NCI-H524 (cell line): Measurements from ENCODE around the gene FAM193B.
A peak's percentile ranks its signal among the peaks of the same experiment; 100 is the strongest.
"Not testable (repeated sequence)": the region's sequence is repeated elsewhere in the genome, so short reads cannot be mapped to it uniquely, and the experiment has no call there.

Experiments
- DNase-seq, 2 experiments: peaks; one replicate each; lab custom pipeline; 2025; lab: John Stamatoyannopoulos, UW

FAM193B gene

GRCh38 chr5:177537389-177538361, 16.7 kb downstream of the FAM193B start:
- no peak for DNase-seq

DNA sequence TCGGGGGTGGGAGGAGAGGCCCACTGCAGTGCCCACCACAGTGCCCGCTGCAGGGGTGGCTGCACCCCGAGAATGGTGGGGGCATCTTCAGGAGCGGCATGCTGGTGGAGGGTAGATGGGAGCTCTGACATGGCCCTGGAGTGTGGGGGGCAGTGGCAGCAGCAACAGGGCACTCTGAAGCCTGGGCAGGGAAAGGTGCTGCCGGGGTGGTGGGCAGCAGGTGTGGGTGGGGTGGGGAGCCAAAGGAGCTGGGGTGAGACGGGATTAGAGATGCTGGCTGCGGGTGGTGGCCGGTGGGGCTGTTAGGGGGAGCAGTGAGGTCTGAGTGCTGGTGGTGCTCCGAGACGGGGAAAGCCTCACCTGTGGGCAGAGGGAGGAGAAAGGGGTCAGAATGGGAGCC, 18.0 kb downstream of the FAM193B start:
- DNase-seq, result no peak

GRCh38 chr5:177535125-177535524, 19.2 kb downstream of the FAM193B start:
- no peak for DNase-seq

DNA sequence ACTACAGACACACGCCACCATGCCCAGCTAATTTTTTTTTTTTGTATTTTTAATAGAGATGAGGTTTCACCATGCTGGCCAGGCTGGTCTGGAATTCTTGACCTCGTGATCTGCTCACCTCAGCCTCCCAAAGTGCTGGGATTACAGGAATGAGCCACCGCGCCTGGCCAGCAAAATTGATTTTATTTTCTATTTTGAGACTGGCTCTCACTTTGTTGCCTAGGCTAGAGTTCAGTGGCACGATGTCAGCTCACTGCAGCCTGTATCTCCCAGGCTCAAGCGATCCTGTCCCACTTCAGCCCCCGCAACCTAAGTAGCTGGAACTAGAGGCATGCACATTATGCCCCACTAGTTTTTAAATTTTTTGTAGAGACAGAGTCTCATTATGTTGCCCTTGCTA, 19.9 kb downstream of the FAM193B start:
- not testable (repeated sequence) for DNase-seq

DNA sequence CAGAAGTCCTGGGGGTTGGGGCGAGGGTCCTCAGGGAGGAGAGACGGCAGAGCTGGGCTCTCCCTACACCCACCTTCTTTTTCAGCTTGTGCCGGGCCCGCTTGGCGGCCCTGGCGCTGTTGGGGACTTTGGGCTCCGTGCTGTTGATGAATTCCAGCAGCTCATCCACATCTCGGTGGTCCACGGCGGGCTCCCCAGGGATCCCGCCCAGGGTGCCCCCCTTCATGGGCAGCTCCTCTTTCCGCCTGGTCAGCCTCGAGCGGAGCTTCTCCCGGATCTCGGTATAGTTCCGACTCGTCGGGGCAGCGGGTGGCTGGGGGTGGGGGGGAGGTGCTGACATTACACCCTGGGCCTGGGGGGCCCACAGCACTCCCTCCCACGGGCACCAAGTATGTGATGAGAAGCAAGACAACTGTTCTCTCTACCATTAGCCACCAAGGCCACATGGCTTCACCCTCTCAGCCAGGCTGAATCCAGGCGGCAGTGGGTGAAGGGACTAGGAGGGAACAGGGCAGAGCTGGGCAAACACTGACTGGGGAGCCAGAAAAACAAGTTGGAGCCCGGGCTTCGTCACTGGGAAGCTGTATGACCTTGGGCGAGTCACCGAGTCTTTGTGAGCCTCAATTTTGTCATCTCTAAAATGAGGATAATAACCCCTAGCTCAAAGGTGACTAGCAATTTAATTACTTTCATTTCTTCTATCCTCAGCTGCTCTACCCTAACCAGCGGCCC, 23.0 kb downstream of the FAM193B start:
- no peak for DNase-seq

DNA sequence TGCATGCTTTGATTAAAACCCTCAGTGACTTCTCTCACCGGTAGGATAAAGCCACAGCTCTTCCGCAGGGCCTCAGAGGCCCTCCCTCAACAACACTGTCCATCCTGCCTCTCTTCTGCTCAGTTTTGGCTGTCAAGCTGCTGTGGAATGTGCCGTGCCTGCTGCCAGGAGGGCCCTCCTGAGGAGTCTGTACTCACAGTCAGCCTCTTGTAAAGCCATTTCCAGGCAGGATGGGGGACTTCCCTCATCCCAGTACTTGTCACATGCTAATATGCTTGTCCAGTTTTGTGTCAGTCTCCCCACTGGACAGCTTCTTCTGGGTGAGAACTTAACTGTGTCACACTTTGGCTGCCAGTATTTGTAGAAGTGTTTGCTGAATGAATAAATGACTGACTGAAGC, 23.7 kb downstream of the FAM193B start:
- no peak for DNase-seq

GRCh38 chr5:177529247-177530203, 24.8 kb downstream of the FAM193B start:
- DNase-seq, result no peak

- no peak for DNase-seq
Observed at GRCh38 chr5:177528631-177529030, 25.7 kb downstream of the FAM193B start.

DNA sequence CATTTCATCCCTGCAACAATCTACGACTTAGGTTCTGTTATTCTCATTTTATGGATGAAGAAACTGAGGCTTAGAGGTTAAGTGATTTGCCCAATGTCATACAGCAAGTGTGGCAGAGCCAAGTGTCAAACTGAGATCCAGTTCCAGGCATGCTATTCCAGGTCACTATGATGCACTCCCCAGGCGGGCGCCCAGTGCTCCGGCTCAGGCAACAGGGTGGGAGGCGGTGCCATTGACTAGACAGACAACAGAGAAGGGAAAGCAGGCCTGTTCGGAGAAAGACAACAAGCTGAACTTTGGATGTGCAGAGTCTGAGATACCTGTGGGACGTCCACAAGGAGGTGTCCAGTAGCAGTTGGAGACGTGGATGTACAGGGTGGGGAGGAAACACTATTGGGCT, 26.8 kb downstream of the FAM193B start:
- no peak for DNase-seq

DNA sequence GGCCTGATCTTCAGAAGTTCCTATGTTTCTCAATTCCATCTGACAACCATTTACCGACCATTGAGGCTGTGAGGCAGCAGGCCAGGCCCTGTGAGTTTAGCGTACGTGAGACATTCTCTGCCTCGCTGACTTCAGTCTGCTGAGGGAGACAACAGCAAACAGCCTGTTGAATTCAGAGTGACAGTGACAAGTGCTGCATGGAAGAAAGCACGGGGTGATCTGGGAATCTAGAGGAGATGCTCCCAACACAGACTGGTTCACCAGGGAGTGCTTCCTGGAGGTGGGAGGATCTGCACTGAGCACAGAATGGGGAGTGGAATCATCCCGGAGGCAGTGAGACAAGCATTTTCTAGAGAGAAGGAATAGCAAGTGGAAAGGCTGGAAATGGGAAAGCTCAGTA, 27.6 kb downstream of the FAM193B start:
- no peak for DNase-seq

- no peak for DNase-seq
Observed at GRCh38 chr5:177526191-177526590, 28.2 kb downstream of the FAM193B start.

GRCh38 chr5:177524941-177525655, 29.3 kb downstream of the FAM193B start:
- DNase-seq, result no peak

- DNase-seq, result no peak
Observed at GRCh38 chr5:177524539-177524900, 29.8 kb downstream of the FAM193B start.

DNA sequence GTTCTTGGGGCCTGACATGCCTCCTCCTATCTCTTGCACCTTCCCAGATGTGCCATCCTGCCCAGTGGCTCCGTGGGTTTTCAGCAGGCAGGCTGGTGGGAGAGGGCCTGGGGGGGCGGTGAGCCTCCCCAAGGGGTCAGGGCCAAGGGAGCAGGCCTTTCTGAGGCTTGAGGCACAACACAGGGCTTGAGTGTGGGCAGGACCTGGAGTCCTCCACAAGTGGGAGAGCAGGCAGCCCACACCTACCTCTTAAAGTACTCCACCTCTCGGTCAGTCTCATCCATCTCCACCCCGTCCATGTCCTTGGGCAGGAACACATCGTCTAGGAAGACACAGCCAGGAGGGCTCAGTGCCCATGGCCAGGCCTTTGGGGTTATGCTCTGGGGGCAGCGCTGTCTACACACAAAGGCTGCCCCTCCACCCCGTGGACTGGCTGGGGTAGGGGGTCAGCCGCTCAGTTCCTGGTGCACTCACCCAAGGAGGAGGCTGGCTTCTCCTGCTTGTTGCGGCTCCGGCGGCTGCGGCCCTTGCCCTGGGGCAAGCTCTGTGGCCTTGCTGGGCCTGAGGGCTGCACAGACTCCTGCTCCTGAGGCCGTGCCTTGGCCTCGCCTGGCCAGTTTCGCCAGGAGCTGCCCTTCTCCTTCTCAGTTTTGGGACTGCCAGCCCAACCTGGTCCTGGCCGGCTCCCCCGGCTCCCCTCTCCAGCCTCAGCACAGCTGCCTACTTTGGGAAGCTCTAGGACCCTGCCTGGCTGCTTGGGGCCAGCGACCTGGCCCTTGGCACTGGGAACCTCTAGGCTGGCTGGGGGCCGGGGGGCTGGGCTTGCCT, 30.4 kb downstream of the FAM193B start:
- DNase-seq, result no peak

GRCh38 chr5:177520916-177521513, 33.3 kb downstream of the FAM193B start:
- DNase-seq, result no peak

DNA sequence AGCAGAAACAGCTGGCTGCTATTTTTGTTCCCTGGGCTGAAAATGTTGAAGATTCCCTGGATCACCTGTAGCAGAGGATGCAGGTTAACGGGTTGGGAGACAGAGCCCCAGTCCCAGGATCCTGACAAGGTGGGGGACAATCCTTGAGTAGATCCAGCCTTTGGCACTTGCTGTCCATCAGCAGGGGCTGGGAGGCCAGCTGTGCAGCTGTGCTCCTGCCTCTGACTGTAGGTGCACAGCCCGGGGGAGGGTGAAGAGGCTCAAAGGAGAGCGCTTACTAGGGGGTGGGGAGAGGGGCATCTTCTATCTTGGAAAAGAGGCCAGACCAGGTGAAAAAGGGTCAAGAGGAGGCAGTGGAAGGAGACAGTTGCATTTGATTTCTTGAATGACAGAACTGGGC, 34.1 kb downstream of the FAM193B start:
- DNase-seq, result no peak

- DNase-seq, result no peak
Observed at GRCh38 chr5:177519463-177520235, 34.7 kb downstream of the FAM193B start.

DNA sequence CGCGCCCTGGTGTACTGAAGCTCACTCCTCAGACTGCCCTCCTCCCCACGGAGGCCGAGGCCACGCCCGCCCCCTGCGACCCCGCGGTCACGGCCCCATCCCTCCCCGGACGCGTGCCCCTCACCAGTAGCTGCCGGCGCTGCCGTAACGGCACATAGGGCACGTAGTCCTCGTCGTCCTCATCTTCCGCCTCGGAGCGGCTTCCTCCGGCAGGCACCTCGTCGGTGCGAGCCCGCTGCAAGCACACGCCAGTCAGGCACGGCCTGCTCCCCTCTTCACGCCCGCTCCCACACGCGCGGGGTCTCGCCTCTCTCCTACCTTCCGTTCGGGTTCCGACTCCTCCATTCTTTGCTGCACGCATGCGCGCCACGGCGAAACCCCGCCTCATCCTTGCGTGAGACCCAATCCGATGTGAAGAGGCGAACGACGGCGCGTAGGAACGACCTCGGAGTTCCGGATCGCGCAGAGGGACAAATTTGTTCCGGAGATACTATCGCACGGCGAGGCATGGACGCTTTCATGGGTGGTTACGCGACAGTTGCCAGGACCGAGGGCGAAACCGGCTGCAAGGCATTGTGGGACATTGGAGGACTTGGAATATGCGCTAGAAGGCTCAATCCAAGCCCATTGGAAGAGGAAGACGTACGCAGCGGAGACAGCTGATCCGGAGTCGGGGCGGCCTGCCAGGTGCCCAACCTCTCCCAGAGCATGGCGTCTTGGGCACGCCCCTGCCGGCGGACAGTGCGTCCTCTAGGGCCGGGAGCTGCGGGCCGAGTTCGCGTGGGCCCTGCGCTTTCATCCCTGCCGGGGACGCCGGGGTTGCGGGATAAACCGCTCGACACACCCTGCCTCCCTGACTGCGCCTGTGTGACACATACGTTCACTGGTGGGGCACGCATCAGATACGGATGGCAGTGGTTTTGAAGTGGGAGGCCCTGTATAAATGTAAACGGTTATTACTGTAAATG, 37.5 kb downstream of the FAM193B start, which contains the start of gene DDX41:
Gene DDX41, minus strand, starts transcription at position 361 of the 968 bp plus-strand sequence. Its CDS starts 16 bp downstream, at position 345.
- DNase-seq, result peak; percentile 96 to 97
